ENCODE results near the gene OSMR.
A peak's percentile ranks its signal among the peaks of the same experiment; 100 is the strongest.
"Not testable (repeated sequence)": the region's sequence is repeated elsewhere in the genome, so short reads cannot be mapped to it uniquely, and the experiment has no call there.

Gene OSMR

DNA sequence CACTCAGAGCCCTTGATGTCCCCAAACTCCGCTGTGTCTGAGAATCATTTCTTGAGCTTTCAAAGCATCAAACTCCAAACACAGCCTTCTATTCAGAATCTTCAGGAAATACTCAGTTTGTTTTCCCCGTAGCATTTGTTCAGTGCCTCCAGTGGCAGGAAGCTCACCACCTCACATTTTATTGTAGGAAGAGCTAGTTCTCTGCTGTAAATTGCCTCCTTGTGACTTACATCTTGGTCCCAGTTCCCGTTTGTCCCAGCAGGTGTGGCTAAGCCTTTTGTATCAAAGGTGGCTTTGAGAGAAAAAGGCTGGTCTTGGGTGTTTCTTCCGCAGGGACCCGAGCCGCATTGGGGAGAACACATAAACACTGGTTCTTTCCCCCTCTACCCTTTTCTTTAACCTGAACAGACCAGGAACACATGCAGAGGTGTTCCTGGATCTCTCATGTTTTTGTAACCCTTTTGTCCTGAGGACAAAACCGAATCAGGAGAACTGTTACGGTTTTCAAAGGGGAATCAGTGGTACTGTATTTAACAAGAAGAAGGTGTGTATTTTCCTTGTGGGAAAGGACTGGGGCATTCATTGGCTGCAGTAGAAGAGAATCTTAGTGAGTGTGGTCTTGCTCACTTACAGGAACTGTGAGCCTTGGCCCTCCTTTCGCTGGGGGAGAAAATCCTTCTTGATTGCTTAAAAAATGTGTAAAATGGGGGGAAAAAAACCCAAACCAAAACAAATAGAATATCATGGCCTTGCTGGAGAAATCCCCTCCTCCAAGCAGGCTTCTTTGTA lies 1.9 kb downstream of the OSMR start:
- no peak for DNase-seq (ENCODE audit: insufficient read length, low spot score)
- no peak for FAIRE-seq
- TF ChIP-seq POLR2A (IDR thresholded peaks at IDR 0.05; ENCODE audit: low read depth, low read length) = no peak

DNA sequence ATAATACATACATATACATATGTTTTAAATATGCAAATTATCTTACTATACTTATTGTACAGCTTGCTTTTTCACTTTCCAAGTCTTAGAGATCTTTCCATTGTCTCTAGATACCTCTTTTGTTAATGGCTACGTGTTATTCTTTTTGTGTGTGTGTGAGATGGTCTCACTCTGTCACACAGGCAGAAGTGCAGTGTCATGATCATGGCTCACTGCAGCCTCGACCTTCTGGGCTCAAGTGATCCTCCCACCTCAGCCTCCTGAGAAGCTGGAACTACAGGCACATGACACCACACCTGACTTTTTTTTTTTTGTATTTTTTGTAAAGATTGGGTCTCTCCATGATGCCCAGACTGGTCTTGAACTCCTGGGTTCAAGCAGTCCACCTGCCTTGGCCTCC lies 2.8 kb downstream of the OSMR start:
- DNase-seq (ENCODE audit: insufficient read length, low spot score) (no peak), FAIRE-seq (no peak)
- no peak for TF ChIP-seq POLR2A (IDR thresholded peaks at IDR 0.05; ENCODE audit: low read depth, low read length)

DNA sequence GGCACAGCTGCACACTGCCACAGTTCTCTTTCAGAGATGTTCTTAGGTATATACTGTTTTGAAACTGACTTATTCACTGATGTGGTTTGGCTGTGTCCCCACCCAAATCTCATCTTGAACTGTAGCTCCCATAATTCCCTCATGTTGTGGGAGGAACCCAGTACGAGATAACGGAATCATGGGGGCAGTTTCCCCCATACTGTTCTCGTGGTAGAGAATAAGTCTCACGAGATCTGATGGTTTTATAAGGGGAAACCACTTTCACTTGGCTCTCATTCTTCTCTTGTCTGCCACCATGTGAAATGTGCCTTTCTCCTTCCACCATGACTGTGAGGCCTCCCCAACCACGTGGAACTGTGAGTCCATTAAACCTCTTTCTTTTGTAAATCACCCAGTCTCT lies 5.8 kb downstream of the OSMR start:
- FAIRE-seq; DNase-seq (ENCODE audit: insufficient read length, low spot score): not testable (repeated sequence)

DNA sequence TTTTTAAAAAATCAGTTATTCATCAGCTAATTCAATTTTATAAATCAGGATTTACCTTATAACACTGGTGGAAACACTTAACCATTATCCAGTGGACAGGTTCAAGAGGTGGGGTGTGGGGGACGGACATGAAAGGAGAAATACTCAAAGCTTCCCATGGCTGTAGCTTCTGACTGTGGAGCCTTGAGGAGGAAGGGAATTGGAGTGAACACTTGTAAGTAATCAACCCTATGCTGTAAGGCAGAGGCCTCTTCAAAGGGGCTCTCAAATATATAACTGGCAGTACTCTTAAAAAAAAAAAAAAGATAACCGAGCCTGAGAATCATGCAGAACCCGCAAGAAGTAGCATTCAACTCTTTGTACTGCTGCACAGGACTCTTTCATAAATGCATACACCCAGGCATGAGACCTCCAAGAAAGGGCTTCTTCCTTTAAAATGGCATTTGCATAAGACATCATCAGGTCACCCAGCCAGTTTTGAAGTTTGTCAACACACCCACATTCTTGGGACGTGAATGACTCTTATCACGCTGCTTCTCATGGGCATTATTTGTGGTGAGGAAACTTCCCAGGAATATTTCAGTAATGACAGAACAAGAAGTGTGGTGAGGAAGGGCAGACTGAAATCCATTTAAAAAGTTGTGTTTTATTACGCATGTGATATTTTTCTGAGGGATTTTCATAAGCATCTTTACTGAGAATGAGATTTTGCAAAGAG lies 8.1 kb downstream of the OSMR start:
- TF ChIP-seq POLR2A (IDR thresholded peaks at IDR 0.05; ENCODE audit: low read depth, low read length) = no peak
- peak; percentile 86 for DNase-seq (ENCODE audit: insufficient read length, low spot score)
- peak; percentile 99 for FAIRE-seq

DNA sequence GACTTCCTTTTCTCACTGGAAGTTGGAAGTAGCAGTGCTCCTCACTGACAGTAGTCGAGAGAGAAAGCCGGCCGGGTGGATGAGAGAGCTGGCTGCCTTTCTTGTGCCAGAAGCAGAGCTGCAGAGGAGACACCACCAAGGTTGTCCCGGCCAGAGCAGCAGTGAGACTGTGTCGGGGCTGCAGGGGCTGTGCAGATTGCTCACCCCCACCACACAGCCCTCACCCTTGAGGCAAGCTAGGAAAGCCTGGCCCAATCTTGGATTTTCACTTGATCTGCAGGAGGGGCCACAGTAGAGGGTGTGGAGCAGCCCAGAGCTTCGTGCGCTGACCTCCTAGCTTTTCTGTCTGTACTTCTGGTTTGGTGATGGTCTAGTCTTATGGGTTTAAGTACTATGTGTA lies 9.1 kb downstream of the OSMR start:
- FAIRE-seq = no peak

DNA sequence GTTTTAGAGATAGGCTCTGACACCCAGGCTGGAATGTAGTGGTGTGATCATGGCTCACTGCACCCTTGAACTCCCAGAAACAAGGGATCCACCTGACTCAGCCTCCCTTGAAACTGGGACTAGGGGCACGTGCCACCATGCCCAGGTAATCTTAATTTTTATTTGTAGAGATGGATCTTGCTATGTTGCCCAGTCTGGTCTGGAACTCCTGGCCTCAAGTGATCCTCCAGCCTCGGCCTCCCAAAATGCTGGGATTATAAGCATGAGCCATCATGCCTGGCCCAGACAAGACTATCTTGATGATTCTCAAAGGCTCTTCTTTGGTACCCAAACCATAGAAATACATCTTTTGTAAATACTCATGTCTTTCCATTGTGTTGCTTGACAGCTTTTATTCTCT lies 10.8 kb downstream of the OSMR start:
- no peak for TF ChIP-seq POLR2A (IDR thresholded peaks at IDR 0.05; ENCODE audit: low read depth, low read length)
- DNase-seq (ENCODE audit: insufficient read length, low spot score) = no peak
- no peak for FAIRE-seq

More for the DNA sequence above, 9.1 kb downstream of the OSMR start:
- DNase-seq (ENCODE audit: insufficient read length, low spot score) = no peak
- TF ChIP-seq POLR2A (IDR thresholded peaks at IDR 0.05; ENCODE audit: low read depth, low read length) = no peak

DNA sequence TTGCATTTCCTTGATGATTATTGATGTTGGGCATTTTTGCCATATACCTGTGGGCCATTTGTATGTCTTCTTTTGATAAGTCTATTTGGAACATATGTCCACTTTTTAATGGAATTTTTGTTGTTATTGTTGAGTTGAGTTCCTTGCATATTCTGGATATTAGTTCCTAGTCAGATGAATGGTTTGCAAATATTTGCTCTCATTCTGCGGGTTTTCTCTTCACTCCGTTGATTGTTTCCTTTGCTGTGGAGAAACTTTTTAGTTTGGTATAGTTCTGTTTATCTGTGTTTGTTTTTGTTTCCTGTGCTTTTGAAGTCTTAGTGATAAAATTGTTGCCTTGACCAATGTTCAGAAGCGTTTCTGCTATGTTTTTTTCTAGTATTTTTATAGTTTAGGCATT lies 13.0 kb downstream of the OSMR start:
- no peak for DNase-seq (ENCODE audit: insufficient read length, low spot score)
- no peak for TF ChIP-seq POLR2A (IDR thresholded peaks at IDR 0.05; ENCODE audit: low read depth, low read length)
- FAIRE-seq = no peak

DNA sequence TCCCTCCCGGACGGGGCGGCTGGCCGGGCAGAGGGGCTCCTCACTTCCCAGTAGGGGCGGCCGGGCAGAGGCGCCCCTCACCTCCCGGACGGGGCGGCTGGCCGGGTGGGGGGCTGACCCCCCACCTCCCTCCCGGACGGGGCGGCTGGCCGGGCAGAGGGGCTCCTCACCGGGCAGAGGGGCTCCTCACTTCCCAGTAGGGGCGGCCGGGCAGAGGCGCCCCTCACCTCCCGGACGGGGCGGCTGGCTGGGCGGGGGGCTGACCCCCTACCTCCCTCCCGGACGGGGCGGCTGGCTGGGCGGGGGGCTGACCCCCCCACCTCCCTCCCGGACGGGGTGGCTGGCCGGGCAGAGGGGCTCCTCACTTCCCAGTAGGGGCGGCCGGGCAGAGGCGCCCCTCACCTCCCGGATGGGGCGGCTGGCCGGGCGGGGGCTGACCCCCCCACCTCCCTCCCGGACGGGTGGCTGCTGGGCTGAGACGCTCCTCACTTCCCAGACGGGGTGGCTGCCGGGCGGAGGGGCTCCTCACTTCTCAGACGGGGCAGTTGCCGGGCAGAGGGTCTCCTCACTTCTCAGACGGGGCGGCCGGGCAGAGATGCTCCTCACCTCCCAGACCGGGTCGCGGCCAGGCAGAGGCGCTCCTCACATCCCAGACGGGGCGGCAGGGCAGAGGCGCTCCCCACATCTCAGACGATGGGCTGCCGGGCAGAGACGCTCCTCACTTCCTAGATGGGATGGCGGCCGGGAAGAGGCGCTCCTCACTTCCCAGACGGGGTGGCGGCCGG lies 16.4 kb downstream of the OSMR start:
- not testable (repeated sequence) for DNase-seq (ENCODE audit: insufficient read length, low spot score); FAIRE-seq

DNA sequence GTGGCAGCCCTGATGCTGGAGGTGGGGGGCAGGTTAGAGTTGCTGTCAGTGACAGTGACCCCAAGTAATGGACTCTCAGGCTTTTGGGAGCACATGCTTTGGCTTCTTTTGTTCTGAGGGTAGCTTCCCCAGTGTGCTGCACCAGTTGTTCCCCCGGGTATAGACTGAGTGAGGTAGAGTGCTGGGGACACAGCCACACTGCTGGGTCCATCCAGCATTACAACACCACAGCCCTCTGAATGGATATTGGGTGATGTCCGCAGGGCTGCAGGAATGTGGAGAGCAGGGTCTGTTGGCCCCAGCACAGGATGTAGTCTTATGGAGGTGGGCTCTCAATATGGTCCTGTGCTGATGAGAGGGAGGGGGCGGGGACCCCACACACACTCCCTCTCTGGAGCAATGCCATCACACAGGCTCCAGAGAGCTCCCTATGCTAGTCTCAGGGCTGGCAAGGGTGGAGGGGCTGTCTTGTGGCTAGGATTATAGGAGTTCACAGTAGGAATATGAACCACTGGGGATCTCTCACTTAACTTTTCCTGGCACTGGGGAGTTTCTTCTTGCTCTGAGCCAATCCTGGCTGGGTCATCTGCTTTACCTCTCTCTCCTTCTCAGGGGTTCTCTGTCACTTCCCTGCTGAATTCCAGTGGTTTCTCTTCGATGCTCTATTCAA lies 20.7 kb downstream of the OSMR start:
- DNase-seq (ENCODE audit: insufficient read length, low spot score) (no peak), FAIRE-seq (no peak)
- no peak for TF ChIP-seq POLR2A (IDR thresholded peaks at IDR 0.05; ENCODE audit: low read depth, low read length)

DNA sequence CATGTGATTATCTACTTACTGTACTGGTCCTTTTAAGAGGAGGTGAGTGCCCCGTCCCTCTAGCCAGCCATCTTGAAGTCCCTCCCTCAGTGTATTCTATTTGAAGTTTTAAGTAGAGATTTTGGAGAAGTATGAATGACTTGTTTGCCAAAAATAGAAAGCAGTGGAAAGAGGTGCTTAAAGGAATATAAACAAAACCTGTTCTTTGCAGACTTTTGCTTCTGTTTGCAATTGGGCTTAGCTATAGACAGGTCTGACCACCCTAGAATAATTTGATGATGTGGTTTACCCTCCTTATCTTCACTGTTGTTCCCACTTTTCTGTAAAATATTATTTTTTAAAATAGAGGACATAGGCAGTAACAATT lies 21.2 kb downstream of the OSMR start:
- DNase-seq (ENCODE audit: insufficient read length, low spot score) = no peak
- FAIRE-seq = no peak
- no peak for TF ChIP-seq POLR2A (IDR thresholded peaks at IDR 0.05; ENCODE audit: low read depth, low read length)

DNA sequence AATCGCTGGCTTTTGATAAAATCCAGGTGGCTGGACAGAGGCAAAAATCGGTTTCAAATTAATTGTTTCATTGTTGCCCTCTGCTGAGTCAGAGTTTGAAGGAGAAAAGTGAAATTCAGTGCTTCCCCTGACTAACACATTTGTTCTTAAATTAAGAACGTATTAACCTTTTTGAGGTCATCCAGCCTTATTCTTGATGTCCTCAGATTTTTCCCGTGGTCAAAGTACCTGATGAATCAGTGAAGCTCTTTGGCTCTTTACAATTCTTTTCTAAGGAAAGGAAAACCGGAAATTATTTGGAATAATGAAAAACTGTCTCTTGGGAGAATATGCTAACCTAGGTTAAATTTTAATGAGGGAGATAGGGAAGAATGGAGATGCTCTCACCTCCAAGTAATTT lies 21.6 kb downstream of the OSMR start:
- FAIRE-seq (no peak), DNase-seq (ENCODE audit: insufficient read length, low spot score) (no peak)
- no peak for TF ChIP-seq POLR2A (IDR thresholded peaks at IDR 0.05; ENCODE audit: low read depth, low read length)

DNA sequence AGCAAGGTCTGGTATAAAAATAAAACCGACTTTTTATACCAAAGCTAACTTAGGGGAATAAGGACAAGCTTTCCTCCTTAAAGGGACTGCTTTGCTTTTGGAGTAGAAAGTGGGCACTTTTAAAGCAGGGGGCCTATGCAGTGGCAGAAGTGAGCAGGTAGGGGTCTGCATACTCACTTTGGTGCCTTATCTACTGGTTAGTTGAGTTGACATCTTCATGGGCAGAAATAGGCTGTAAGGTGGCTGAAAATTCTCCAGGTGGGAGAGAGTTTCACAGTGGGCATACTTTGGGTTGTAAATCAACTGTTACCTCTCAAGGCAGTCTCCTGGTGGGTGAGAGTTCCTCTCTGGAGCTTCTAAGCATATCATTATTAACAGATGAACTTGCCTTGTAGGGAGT lies 24.8 kb downstream of the OSMR start:
- FAIRE-seq = no peak
- no peak for DNase-seq (ENCODE audit: insufficient read length, low spot score)
- no peak for TF ChIP-seq POLR2A (IDR thresholded peaks at IDR 0.05; ENCODE audit: low read depth, low read length)

DNA sequence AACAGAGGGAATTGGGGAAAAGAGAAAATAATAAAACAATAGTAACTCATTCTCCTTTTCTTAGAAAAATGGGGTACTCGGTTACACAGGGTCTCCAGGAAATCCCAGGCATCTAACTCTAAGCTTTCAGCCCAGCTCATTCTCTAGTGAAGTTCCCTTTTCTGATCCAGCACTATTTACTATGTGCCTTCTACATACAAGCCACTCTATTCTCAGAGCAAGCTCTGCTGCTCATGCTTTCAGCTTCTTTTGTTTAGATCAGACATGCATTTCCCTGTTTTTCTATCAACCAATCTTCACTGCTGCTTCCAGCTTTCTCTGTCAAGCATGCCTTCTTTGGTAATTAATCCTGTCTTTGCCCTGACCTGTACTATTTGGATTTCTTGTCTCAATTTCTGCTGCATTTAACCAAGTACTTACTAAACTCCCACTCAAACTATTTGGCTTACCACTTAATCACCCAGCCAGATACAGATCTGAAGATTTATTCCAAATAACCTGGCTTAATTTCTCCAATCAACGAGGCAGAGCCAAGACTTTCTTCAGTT lies 25.3 kb downstream of the OSMR start:
- no peak for DNase-seq (ENCODE audit: insufficient read length, low spot score)
- FAIRE-seq = peak; percentile 30

More for the DNA sequence above, 25.3 kb downstream of the OSMR start:
- no peak for TF ChIP-seq POLR2A (IDR thresholded peaks at IDR 0.05; ENCODE audit: low read depth, low read length)
